Choroid plexus epithelial cell (primary cell): Measurements from ENCODE around the gene SDS.

Source experiments
- DNase-seq: peaks from one replicate; pipeline ENCODE4 v3.0.0-alpha.2; 2010; ENCODE audit warnings: low read depth
- H3K4me3 ChIP-seq: 2 replicates; pipeline ENCODE4 v1.5.1; 2011; ENCODE audit warnings: low read depth, mild to moderate bottlenecking, control low read depth, low read length, moderate library complexity
- CTCF ChIP-seq: conservative IDR thresholded peaks from 2 replicates; pipeline ENCODE4 v1.5.1; 2011; ENCODE audit warnings: low read depth, mild to moderate bottlenecking, control low read depth, inconsistent platforms, low read length, moderate library complexity

The SDS gene

GRCh38 chr12:113388351-113388750, 15.3 kb downstream of the SDS start:
- DNase-seq = no peak
- TF ChIP-seq CTCF = no peak
- no peak overlapping the region for H3K4me3 ChIP-seq

- H3K4me3 ChIP-seq = no peak overlapping the region
- TF ChIP-seq CTCF = no peak
- DNase-seq = no peak
These were observed 16.1 kb downstream of the SDS start for GRCh38 chr12:113387631-113388030.

GRCh38 chr12:113386866-113387566, 16.7 kb downstream of the SDS start:
- DNase-seq = no peak
- no peak for TF ChIP-seq CTCF
- H3K4me3 ChIP-seq = no peak overlapping the region

GRCh38 chr12:113385282-113385882, 18.3 kb downstream of the SDS start:
- TF ChIP-seq CTCF = no peak
- H3K4me3 ChIP-seq = no peak overlapping the region

GRCh38 chr12:113384778-113385177, 18.9 kb downstream of the SDS start:
- no peak for DNase-seq
- TF ChIP-seq CTCF = no peak
- no peak overlapping the region for H3K4me3 ChIP-seq

More at GRCh38 chr12:113385282-113385882, 18.3 kb downstream of the SDS start:
- DNase-seq = no peak

- no peak for DNase-seq
- TF ChIP-seq CTCF = no peak
- H3K4me3 ChIP-seq = no peak overlapping the region
These were observed 21.5 kb downstream of the SDS start for GRCh38 chr12:113382206-113382605.

- DNase-seq = no peak
- H3K4me3 ChIP-seq = no peak overlapping the region
- no peak for TF ChIP-seq CTCF
These were observed 22.5 kb downstream of the SDS start for GRCh38 chr12:113381220-113381619.
